HepG2 (cell line): Measurements from ENCODE around the gene TEF. TPM values are rescaled to one million over a fixed set of nuclear protein-coding genes. Genes with fewer than 3 reads are reported as not detected.

Experiments used
- CREB1 ChIP-seq, 2 experiments: fragments of 450-650 bp in 1 of 2; IDR thresholded peaks; 2 replicates each; pipeline ENCODE4 v1.6.1; 2016 to 2017; ENCODE audit warnings: control low read depth in 1 of 2, mild to moderate bottlenecking in 1 of 2, missing compliant biosample characterization in 1 of 2, missing genetic modification characterization in 1 of 2
- CREM ChIP-seq, 2 experiments: sonication (generic) in 1 of 2; formaldehyde crosslinking in 1 of 2; IDR thresholded peaks; 2 replicates each; pipeline versions ENCODE4 v1.4.0 to v1.6.1; 2016 to 2020; ENCODE audit warnings: antibody characterized with exemption in 1 of 2, mild to moderate bottlenecking in 1 of 2, missing genetic modification reagents in 1 of 2
- ELF4 ChIP-seq: sonication (generic); formaldehyde crosslinking; IDR thresholded peaks from 2 replicates; pipeline ENCODE4 v1.5.0; 2020; ENCODE audit warnings: missing genetic modification reagents, mild to moderate bottlenecking, moderate library complexity, borderline replicate concordance
- GABPA ChIP-seq, 2 experiments: IDR thresholded peaks; 2 replicates each; pipeline ENCODE4 v1.6.1; 2011 to 2016; ENCODE audit warnings: low read depth in 2 of 2, low read length in 1 of 2, missing biosample characterization in 1 of 2, missing genetic modification characterization in 1 of 2
- HNRNPK ChIP-seq: fragments of 200-400 bp; formaldehyde crosslinking; IDR thresholded peaks from 2 replicates; pipeline ENCODE4 v1.6.1; 2018; ENCODE audit warnings: low read length, low read depth, moderate library complexity, mild to moderate bottlenecking; ENCODE audit not compliant: poor library complexity, severe bottlenecking
- HOXD1 ChIP-seq: sonication (generic); formaldehyde crosslinking; IDR thresholded peaks from 2 replicates; pipeline ENCODE4 v1.5.0; 2020; ENCODE audit warnings: missing genetic modification reagents
- KAT7 ChIP-seq: IDR thresholded peaks from 2 replicates; pipeline ENCODE4 v1.6.1; 2018; ENCODE audit warnings: borderline replicate concordance, missing compliant biosample characterization
- NR1H2 ChIP-seq: sonication (generic); formaldehyde crosslinking; IDR thresholded peaks from 2 replicates; pipeline ENCODE4 v1.8.1; 2022; ENCODE audit warnings: low read depth, missing genetic modification reagents, borderline replicate concordance
- USF2 ChIP-seq, 2 experiments: sonication (generic) in 1 of 2; formaldehyde crosslinking in 1 of 2; IDR thresholded peaks; 2 replicates each; pipeline versions ENCODE4 v1.5.1 to v1.6.1; 2011 to 2020; ENCODE audit warnings: borderline replicate concordance in 1 of 2, low read depth in 1 of 2, low read length in 1 of 2, mild to moderate bottlenecking in 1 of 2, missing genetic modification reagents in 1 of 2, moderate library complexity in 1 of 2
- ZNF124 ChIP-seq: sonication (generic); formaldehyde crosslinking; IDR thresholded peaks from 2 replicates; pipeline ENCODE4 v1.4.0; 2020; ENCODE audit warnings: missing genetic modification reagents
- ZNF205 ChIP-seq: IDR thresholded peaks from 2 replicates; pipeline ENCODE4 v1.6.1; 2018; ENCODE audit warnings: missing biosample characterization, missing genetic modification reagents
- ZNF225 ChIP-seq: sonication (generic); formaldehyde crosslinking; IDR thresholded peaks from 2 replicates; pipeline ENCODE4 v1.4.0; 2020; ENCODE audit warnings: mild to moderate bottlenecking, missing genetic modification reagents
- ZNF274 ChIP-seq: sonication (generic); formaldehyde crosslinking; IDR thresholded peaks from 2 replicates; pipeline ENCODE4 v1.5.1; 2020; ENCODE audit warnings: mild to moderate bottlenecking, missing genetic modification reagents
- ZNF333 ChIP-seq: sonication (generic); formaldehyde crosslinking; IDR thresholded peaks from 2 replicates; pipeline ENCODE4 v1.4.0; 2020; ENCODE audit warnings: mild to moderate bottlenecking, missing genetic modification reagents, borderline replicate concordance
- ZNF431 ChIP-seq: sonication (generic); formaldehyde crosslinking; IDR thresholded peaks from 2 replicates; pipeline ENCODE4 v1.9.0; 2022; ENCODE audit warnings: missing genetic modification reagents, low read depth, mild to moderate bottlenecking, borderline replicate concordance
- ZNF546 ChIP-seq: sonication (generic); formaldehyde crosslinking; conservative IDR thresholded peaks from 2 replicates; pipeline ENCODE4 v1.8.1; 2023; ENCODE audit warnings: mild to moderate bottlenecking, missing genetic modification reagents
- ZNF768 ChIP-seq: sonication (generic); formaldehyde crosslinking; IDR thresholded peaks from 2 replicates; pipeline ENCODE4 v1.4.0; 2020; ENCODE audit warnings: missing genetic modification reagents
- ZSCAN21 ChIP-seq: sonication (generic); formaldehyde crosslinking; IDR thresholded peaks from 2 replicates; pipeline ENCODE4 v1.8.0; 2022; ENCODE audit warnings: mild to moderate bottlenecking, missing genetic modification reagents, moderate library complexity, borderline replicate concordance
- polyA plus RNA-seq, 8 experiments: library from polyadenylated mRNA; depleted of rRNA in 3 of 8; stranded (reverse) in 7 of 8; unstranded in 1 of 8; fragments of >200 nt; fragmentation: Illumina TruSeq in 4 of 8; extraction: Trizol in 4 of 8; gene quantifications; 2 replicates each; pipeline versions ENCODE4 v1.2.1 to v1.2.3, GENCODE V29; 2011 to 2016; ENCODE audit warnings: low read depth in 4 of 8, missing spikeins in 1 of 8, mixed read lengths in 1 of 8; ENCODE audit not compliant: insufficient read depth in 1 of 8
- total RNA-seq, 5 experiments: library from RNA; depleted of rRNA; stranded (reverse); fragments of >200 nt; fragmentation: Illumina TruSeq; extraction: Trizol; gene quantifications; 2 replicates each; pipeline ENCODE4 v1.2.3, GENCODE V29; 2016; ENCODE audit warnings: low read depth in 1 of 5
- TF ChIP-seq, protein P1 (sequence below): sonication (generic); formaldehyde crosslinking; IDR thresholded peaks from 2 replicates; pipeline ENCODE4 v1.4.0; 2020; ENCODE audit warnings: missing genetic modification reagents, low read depth, mild to moderate bottlenecking, borderline replicate concordance
- TF ChIP-seq, protein P2 (sequence below): sonication (generic); formaldehyde crosslinking; IDR thresholded peaks from 2 replicates; pipeline ENCODE4 v1.5.1; 2020; ENCODE audit warnings: mild to moderate bottlenecking, moderate library complexity, missing genetic modification reagents

TEF gene
- total and polyA plus RNA-seq, 2 of the 13 experiments (the other 11 are each of a cell fraction or from before 2014, with no cell fraction given) = 7.6 to 11.2 TPM

GRCh38 chr22:41446639-41447434 lies 65.1 kb downstream of the TEF start, which contains the start of gene TOB2 (continued):
- TF ChIP-seq ZNF768 (CRISPR knock-in tag) = peak; percentile 93
- peak; percentile 74 for TF ChIP-seq CREM (IDR thresholded peaks at IDR 0.05)
- peak; percentile 50; the same call in 1 of the 2 replicates for TF ChIP-seq CREM (CRISPR knock-in tag; IDR thresholded peaks at IDR 0.05)
- no peak; the same call in 1 of the 2 replicates for TF ChIP-seq NR1H2
- TF ChIP-seq ZNF225 (CRISPR knock-in tag) = no peak; the same call in 1 of the 2 replicates
- peak; percentile 87 for TF ChIP-seq CREB1 (IDR thresholded peaks at IDR 0.05)
- TF ChIP-seq CREB1 (CRISPR knock-in tag; IDR thresholded peaks at IDR 0.05) = peak; percentile 77
- no peak for TF ChIP-seq ZNF274 (CRISPR knock-in tag)
- TF ChIP-seq ZNF431 (CRISPR knock-in tag) = peak; percentile 98
- TF ChIP-seq HNRNPK = peak; percentile 97
- TF ChIP-seq, protein P1, sequence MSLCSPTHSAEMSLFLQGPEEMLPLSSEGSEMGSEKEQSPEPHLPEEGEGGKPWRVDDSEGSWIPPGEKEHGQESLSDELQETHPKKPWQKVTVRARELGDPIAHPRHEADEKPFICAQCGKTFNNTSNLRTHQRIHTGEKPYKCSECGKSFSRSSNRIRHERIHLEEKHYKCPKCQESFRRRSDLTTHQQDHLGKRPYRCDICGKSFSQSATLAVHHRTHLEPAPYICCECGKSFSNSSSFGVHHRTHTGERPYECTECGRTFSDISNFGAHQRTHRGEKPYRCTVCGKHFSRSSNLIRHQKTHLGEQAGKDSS (CRISPR knock-in tag) = peak; percentile 94
- peak; percentile 83; the same call in 1 of the 2 replicates for TF ChIP-seq HOXD1 (CRISPR knock-in tag)
- peak; percentile 97; the same call in 1 of the 2 replicates for TF ChIP-seq KAT7 (CRISPR knock-in tag)
- peak; percentile 93 for TF ChIP-seq ZNF124
- 0 out of 2 replicates have a peak, but pooled peaks have one; percentile 7 for TF ChIP-seq GABPA (IDR thresholded peaks at IDR 0.05; ENCODE audit: low read depth, low read length)
- peak; percentile 72 for TF ChIP-seq GABPA (CRISPR knock-in tag; IDR thresholded peaks at IDR 0.05; ENCODE audit: low read depth)
- TF ChIP-seq ZSCAN21 (CRISPR knock-in tag) = peak; percentile 94
- TF ChIP-seq, protein P2, sequence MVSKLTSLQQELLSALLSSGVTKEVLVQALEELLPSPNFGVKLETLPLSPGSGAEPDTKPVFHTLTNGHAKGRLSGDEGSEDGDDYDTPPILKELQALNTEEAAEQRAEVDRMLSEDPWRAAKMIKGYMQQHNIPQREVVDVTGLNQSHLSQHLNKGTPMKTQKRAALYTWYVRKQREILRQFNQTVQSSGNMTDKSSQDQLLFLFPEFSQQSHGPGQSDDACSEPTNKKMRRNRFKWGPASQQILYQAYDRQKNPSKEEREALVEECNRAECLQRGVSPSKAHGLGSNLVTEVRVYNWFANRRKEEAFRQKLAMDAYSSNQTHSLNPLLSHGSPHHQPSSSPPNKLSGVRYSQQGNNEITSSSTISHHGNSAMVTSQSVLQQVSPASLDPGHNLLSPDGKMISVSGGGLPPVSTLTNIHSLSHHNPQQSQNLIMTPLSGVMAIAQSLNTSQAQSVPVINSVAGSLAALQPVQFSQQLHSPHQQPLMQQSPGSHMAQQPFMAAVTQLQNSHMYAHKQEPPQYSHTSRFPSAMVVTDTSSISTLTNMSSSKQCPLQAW (CRISPR knock-in tag) = peak; percentile 91
- TF ChIP-seq ZNF546 (CRISPR knock-in tag) = 0 out of 2 replicates have a peak, but pooled peaks have one; percentile 66
- TF ChIP-seq ZNF205 (CRISPR knock-in tag) = peak; percentile 93
- TF ChIP-seq ZNF333 = peak; percentile 22
- no peak for TF ChIP-seq USF2 (IDR thresholded peaks at IDR 0.05; ENCODE audit: low read depth, low read length)
- TF ChIP-seq USF2 (CRISPR knock-in tag; IDR thresholded peaks at IDR 0.05; ENCODE audit: borderline replicate concordance) = no peak; the same call in 1 of the 2 replicates
- TF ChIP-seq ELF4 (CRISPR knock-in tag) = peak; percentile 59; the same call in 1 of the 2 replicates
